Pulmonary artery endothelial cell (primary cell): ENCODE data around the gene RAD51B. TPM values are rescaled to one million over a fixed set of nuclear protein-coding genes. Genes with fewer than 3 reads are reported as not detected.

Source experiments
- DNase-seq: peaks from one replicate; pipeline ENCODE4 v3.0.0-alpha.2; 2011; ENCODE audit warnings: low read depth, low spot score
- total RNA-seq: library from RNA; depleted of rRNA; stranded (reverse); fragments of >200 nt; gene quantifications from 2 replicates; pipeline ENCODE4 v1.2.3, GENCODE V29; 2014

Gene RAD51B
- total RNA-seq, 1 donor from 2014 or later = 9.8 TPM

DNA sequence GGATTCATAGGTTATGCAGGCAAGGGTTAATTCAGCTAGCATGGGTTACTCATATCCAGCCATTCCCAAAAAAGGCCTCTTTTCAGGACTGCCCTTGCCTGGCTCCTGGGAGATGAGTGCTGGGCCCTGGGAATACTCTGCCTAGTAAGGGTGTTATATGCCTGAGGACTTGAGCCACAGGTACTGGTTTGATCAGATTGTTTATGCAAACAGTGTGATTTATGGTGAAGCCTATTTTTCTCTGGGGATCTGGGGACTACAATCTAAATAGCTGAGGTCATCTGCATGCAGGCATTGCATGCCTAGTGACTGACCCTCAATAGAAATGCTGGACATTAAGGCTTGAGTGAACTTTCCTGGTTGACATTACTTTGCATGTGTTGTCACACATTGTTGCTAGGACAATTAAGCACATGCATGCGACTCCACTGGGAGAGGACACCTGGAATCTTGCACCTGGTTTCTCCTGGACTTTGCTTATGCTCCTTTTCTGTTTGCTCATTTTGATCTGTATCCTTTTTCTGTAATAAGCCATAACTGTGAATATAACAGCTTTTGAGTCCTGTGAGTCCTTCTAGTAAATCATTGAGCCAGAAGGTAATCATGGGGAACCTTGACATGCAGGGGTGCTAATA, 73.0 kb downstream of the RAD51B start:
- no peak for DNase-seq

DNA sequence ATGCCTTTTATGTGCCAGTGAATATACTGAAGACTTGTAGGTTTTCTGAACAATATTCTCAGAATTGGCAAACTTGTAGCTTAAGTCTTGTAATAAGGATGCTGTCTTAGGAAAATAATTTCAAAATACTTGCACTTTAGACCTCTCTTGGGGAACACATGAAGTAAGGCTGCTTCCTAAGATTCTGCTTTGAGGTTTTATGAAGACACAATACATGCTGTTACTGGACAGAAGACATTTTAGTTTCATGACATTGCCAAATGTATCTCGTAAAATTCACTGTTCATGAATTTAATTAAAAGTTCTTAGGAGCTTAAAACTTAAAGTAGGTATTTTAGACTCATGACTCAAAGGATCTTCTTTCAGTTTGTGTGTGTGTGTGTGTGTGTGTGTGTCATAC, 80.7 kb downstream of the RAD51B start:
- DNase-seq = no peak

DNA sequence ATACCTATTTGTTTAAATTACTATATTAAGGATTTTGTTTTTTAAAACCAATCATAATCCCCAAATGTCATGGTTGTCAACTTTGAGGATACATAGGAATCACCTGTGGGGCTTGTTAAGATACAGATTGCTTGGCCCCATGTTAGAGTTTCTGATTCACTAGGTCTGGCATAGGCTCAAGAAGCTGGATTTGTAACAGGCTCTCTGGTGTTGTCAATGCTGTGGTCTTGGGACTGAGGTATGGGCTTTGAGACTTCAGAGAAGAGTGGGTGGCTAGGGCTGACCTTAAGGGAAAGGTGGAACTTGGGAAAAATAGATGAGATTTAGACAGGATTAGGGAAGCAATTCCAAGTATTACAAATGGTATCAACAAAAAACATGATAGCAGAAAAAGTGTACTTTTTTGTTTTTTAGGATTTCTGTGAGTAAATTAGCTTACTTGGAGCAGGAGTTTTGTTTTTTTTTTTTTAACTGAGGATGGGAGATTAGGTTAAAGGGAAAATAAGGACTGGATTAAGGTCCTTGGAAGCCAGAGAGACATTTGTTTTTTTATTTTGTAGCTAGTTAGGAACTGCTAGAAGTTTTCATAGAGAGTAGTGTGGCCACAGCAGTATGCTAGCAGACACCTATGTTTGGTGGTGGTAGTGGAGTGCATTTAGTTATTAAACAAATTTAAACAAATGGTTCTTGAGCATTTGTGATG, 88.6 kb downstream of the RAD51B start:
- no peak for DNase-seq

DNA sequence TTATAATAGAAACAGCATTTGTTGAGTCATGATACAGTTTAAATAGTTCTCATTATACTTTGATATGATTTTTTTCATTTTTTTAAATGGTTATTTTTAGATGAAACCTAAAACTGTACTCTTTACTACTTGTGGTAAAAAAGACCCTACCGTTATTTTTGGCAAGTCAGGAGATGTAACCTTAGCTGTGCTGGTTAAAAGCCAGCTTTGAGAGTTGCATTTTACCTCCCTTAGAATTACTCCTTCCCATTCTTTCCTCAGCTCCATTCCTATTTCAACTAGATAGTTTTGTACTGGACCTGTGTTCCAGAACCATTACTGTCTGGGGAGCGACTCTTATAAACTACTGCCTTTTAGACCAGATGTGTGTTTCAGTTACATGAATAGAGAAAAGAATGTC, 92.0 kb downstream of the RAD51B start:
- DNase-seq = no peak

DNA sequence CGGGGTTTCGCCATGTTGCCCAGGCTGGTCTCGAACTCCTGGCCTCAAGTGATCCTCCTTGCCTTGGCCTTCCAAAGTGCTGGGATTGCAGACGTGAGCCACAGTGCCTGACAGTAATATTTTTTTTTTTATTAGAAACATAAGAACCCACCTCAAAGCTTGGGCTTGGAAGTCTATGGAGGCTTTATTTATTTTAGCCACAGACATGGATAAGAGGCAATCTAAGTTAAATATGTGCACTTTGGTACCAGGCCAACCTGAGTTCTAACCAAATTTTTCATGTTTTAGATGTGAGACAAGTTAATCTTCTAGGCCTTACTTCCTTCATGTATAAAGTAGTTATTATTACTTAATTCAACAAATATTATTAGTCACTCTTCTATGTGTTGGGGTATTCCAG, 96.9 kb downstream of the RAD51B start:
- no peak for DNase-seq

DNA sequence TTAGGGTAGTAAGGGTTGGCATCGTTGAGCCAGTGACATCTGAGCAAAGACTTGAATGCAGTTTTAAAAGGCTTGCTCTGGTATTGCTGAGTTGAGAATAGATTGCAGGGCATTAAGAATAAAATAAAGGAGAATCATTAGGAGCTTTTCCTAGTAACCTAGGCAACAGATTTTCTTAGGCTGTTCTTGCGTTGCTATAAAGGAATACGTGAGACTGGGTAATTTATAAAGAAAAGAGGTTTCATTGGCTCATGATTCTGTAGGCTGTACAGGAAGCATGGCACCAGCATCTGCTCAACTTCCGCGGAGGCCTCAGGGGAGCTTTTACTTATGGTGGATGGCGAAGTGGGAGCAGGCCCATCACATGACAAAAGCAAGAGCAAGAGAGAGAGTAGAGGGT, 97.4 kb downstream of the RAD51B start:
- no peak for DNase-seq

DNA sequence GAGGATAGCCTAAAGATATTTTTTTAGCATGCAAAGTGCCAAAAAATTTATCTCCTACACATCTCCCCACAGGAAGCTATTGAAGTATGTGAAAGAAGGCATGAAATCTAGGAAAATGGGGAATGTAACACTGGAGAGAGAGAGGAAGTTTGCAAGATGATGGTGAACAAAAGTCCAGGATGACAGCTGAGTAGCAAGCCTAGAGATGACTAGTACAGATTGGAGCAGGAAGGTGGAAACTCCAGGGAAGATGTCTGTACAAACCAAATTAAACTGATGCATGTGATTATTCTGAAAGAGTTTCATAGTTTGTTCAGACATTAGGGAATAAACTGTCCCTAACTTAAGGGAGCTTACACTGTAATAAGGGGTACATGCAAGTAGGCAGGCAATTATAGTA, 99.3 kb downstream of the RAD51B start:
- DNase-seq = no peak

DNA sequence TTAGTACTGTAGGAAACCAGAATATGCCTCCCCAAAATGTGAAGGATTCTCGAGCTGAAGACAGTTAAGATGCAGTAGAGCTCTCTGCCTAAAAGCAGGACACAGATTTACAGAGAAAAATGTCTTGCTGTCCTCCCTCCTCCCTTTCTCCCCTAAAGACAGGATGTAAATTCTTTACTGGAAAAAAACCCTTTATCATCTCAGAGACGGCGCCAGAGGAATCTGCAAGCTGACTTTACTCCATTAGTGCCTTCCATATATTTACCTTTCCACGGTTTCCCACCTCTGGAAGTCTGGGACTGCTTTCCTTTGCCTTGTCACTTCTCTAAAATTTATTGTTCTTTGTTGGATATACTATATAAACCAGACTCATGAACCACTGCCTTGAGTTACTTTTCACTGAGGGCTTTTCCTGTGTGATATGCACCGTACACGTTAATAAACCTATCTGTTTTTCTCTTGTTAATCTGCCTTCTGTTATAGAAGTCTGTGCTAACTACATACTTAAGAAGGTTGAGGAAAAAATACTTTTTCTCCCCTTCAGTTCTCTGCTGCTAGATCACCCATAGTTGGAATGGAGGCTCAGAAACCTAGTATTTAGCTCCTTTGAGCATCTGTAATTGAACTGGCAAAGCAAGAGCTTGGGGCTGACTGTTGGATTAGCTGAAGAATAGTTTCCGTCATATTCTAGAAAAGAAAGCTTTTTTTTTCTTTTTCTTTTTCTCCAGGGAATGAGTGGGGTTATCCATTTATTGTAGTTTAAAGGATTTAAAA, 99.9 kb downstream of the RAD51B start:
- no peak for DNase-seq

DNA sequence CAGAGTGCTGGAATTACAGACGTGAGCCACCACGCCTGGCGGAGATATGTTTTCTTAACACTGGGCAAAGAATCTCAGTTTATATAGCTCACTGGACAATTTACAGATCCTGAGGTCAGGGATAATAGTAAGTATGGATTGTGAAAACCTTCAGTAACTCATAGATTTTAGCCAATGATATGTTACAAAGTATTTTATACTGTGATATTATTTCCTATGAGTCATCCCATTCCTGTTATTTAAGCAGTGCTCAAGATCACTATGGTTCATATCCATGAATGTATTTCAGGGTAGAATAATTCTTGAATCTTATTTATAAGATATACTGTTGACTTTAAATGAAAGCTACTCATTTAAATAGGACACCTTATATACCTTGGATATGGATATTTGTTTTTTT, 107.2 kb downstream of the RAD51B start:
- no peak for DNase-seq

DNA sequence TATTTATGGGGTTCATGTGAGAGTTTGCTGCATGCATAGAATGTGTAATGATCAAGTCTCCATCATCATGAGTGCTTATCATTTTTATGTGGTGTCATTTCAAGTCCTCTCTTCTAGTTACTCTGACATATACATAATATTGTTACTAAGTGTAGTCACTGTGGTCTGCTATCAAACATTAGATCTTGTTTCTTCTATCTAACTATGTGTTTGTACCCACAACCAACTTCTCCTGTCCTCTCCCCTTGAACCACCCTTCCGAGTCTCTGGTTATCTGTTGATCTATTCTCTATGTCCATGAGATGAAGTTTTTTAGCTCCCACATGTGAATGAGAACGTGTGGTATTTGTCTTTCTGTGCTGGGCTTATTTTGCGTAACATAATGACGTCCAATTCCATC, 107.7 kb downstream of the RAD51B start:
- no peak for DNase-seq

DNA sequence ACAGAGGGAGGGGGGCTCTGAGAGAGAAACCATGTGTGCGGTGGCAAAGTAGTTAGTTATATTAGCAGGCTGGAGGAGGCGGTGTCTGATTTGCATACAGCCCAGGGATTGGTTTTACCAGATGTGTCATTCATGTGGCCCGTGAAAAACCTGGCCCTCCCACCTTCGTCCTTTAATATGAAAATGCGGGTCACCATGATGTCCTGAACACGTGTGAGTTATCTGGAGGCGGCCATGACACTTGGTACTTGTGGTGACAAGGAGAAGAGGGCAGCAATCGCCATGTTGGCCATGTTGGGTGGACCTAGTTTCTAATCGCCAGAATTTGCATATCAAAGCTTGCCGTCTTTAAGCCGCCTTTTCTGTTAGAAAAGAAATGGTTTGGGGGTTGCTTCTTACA, 108.8 kb downstream of the RAD51B start:
- DNase-seq = no peak

DNA sequence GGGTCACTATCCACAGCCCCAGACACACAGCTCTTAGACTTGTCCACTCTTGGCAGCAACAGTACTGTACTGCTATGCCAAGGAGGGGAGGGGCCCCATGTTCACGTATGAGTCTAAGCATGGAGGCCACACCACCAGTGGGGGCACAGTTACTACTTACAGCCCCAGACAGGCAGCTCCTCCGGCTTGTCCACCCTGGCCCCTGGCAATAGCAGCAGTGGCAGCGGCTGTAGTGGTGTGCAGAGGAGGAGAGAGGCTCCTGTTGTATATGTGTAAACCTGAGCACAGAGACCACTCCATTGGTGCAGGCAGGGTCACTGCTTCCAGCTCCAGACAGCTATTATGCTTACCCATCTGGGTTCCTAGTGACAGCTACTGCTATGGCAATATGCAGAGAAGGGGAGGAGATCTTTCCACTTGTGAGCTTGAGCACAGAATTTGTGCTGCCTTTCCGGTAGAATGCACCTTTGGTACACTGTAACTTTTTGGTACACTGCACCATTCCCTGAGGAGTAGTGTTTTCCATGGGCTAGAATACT, 113.2 kb downstream of the RAD51B start:
- no peak for DNase-seq

DNA sequence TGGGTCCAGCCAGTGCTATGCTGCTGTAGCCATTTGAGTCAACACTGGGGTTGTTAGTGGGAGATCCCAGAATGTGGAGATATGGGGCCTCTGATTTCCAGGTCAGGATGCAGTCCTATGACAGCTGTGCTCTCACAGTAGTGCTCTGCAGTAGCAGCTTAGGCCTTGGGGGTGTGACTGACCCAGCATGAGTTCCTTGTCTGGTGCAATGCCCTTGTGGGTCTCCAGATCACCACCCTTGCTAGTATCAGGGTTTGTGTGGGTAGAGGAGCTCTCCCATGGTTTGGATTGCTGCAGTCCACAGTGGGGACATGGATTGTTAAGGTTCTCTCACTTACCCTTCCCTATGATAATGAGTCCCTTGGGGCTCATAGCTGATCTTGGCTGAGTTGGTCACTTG, 113.7 kb downstream of the RAD51B start:
- no peak for DNase-seq

DNA sequence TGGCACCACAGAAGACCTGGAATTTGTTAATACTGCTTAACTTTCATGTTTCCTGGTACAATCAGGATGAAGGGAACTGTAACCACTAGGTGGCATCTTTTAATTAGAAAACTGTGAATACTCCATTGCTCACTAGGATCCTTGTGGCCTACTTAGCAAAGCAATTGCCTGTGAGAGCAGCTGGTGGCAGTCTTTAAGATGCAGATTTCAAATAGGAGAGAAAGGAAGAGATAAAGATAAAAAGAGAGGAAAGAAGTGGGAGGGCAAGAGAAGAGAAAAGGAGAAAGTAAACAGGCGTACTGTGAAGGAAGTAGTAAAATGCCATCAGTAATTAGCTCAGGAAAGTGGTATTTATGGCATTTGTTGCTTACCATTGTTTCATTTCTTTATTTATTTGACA, 114.5 kb downstream of the RAD51B start:
- DNase-seq = peak; percentile 69

DNA sequence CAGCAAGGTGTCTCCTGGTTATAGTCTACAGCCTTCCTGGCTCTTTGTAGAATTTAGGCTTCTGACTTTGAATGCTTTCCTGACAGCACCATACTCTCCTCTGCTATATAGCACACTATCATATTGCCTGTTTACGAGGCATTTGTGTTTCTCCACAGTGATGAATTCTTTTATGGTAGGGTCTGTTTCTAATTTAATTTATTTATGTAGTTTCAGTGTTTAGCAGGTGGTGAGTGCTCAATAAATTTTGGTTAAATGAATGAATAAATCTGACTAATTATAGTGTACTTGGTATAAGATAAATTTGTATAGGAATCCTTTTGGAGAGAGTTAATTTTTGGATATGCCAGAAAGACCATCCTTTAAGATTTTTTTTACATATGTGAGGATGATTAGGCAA, 115.3 kb downstream of the RAD51B start:
- DNase-seq = no peak

DNA sequence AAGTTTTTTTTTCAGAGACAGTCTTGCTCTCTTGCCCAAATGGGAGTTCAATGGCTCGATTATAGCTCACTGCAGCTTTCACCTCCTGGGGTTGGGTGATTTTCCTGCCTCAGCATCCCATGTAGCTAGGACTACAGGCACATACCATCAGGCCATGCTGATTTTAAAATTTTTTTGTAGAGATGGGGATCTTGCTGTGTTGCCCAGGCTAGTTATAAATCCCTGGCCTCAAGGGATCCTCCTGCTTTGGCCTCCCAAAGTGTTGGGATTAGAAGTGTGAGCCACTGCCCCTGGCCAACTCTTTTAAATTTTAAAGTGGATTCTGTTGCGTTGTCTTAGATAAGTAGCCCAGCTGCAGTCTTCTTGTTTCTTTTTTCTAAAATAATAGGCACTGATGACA, 115.8 kb downstream of the RAD51B start:
- no peak for DNase-seq

DNA sequence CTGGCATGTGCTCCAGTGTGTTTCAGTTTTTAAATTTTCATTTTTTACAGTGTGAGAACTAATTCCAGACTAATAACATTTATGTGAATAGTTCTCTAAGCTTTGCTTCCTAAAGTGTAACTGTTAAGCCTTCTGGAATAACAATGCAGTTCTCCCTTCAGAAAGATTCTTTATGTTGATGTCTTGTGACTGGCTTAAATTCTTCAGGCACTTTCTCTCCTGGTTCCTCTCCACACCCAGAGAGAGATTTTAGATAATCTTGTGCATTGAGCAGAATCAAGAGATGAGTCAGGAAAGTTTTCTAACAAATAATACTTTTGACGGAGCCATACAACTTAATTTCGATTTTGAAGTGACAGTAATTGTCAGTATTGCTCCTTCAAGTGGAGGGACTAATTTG, 118.5 kb downstream of the RAD51B start:
- DNase-seq = no peak

DNA sequence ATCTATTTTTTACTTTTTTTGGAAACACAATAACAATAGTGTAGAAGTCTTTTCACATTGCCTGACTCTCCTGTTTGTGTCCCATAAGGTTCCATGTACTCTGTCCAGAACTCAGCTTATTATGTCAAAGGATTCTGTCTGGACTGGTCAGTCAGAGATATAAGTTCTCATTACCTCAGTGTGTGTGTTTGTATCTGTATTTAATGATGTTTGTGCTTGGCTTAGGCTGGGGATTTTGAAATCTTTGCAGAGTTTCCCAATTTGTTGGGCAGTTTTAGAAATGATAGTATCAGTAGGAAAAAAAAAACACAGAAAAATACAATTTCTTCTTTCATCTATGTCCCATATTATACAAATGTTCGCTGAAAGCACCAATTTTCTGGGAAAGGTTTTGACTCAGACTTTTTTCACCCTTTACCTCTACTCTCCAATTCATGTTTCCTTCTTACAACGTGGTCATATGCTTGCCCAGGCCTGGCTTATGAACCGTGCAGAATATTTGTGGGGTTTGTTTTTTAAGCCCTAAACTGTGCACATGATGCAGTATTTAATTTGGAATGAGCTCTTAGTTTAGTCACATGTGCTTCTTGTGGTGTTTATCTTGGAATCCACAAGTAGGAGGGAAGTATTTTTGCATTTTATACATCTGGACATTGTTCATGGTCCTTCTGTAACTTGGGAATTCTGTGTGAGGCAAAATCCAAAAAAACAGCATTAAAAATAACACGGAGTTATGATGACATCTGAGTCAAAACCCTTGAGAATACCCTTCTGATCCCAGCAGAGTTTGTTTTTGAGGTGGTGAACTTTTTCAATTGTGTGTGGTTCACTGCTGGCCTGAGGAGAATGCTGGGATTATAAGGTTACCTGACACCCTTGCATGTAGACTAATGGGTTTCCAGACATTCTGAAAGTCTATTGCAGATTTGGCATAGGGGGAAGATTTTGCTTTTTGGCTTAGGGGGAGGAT, 121.2 kb downstream of the RAD51B start:
- peak; percentile 13 for DNase-seq

DNA sequence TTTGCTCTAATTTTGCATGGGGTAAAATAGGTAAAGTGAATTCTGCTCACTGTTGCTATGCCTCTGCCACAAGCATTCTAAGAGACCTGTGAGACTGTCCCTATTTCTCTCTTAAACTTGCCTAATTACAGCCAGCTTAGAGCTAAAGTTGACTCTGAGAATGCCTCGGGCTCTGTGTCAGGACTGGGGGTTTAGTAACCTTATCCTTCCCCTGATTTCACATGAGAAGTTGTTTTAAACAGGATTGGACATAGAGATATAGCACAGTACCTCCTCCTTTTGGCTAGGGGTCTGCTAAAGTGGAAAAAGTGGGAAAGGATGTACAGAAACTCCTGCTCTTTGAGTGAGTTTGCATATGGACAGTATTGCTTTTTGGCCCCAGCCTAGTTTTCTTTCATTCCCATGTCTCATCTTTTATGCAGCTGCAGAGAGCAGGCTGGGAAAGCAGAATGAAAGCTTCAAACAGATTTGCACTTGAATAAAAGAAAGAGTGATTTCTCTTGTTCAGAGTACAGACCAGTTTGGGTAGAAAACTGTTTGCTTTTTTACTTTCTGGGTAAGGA, 122.0 kb downstream of the RAD51B start:
- DNase-seq = no peak

DNA sequence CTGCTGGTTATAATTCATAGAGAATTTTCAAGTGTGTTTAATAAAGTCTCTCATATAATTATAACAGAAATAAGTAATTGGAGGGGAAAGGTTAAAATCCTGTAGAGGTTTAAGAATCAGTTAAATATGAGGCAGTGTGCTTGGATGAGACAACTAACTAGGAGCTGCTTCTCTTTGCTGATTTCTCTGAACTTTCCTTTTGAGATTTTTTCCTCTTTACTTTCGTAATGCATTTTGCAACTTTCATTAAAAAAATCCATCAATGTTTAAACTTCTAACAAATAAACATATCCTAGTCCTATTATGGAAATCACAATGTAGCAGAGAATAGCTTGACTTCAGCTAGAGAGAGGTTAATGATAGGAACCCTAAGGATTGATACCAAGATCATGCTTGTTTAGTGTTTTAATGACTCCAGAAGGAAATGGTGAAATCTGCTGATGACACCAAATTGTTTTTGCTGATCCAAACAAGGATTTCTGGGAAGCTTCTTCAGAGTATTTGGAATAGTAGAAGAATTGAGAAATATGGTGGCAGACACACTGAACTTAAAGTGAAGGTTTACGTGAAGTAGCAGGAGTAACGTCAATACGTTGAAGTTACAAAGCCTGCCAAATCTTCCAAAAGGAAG, 122.6 kb downstream of the RAD51B start:
- no peak for DNase-seq
